ENCODE measurements around the gene NINJ1. TPM values are rescaled to one million over a fixed set of nuclear protein-coding genes. Genes with fewer than 3 reads are reported as not detected.

The NINJ1 gene
- total and polyA plus RNA-seq, 2 of the 13 experiments (the other 11 are each of a cell fraction or from before 2014, with no cell fraction given): 81.2 to 92.1 TPM

DNA sequence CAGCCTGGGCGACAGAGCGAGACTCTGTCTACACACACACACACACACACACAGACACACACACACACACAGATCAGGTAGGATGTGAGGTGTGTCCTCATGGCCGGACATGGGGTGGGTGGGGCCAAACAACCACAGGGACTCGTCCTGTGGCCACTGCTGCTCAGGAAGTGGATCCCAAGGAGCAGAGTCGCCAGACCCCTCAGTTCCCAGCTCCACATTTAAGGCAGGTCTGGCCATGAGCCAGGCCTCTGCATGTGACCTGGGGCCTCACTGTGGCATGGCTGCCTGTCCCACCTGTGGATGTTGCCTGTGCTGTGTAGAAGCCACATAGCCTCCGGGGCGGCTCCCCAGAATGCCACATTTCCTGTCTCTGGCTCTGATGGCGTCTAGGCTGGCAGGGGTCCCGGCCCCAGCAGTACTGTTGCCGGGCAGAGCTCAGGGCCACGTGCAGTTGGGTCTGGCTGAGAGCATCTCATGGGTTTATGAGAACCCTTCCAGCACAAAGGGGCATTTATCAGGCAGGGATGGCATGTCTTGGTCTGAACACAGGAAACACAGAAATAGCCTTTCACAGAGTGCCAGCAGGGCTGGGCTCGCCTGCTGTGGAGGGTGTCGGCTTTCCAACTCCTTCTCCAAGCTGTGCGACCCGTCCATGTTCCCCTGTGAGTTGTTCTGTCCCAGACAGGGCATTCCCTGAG, 9.9 kb upstream of the NINJ1 start:
- intact Hi-C loops (cut with micrococcal nuclease; ENCODE audit: unreplicated experiment) (loop anchor here (5.0 kb wide), 1 partner anchor 37 kb away; no protein-coding TSS in a partner anchor), in situ Hi-C loops (cut with HindIII; ENCODE audit: extremely low pct_ligation_motif_present, low pct_unique_long_range_greater_than_20kb) (no loop called here)
- no peak for FAIRE-seq
- BruUV-seq (replicated peaks): no TSS peak
- Histone ChIP-seq H3K4me2 (ENCODE audit: low read depth, low read length) (peak overlapping the region; percentile 67), H3K4me3 (replicated peaks in 1 of 3; ENCODE audit: insufficient read depth in 1 of 3, low read depth in 2 of 3, low read length in 3 of 3) (peak overlapping the region in 1 of 3 experiments; percentile 7; a peak in 1 of 6 replicates), H3K9ac (ENCODE audit: insufficient read depth, low read depth, low read length) (no peak overlapping the region), H3K27me3 (ENCODE audit: control insufficient read depth in 1 of 2, insufficient read depth in 2 of 2, low read length in 2 of 2) (peaks cover 0 to 1% of the 10 kb centered on the region in 2 experiments; a peak in 1 of 5 replicates), H3K79me2 (ENCODE audit: insufficient read depth, low read length) (no peaks in the 10 kb centered on the region), H3K9me3 (ENCODE audit: low read length) (no peaks in the 10 kb centered on the region), H4K20me1 (ENCODE audit: insufficient read depth, low read length) (no peaks in the 10 kb centered on the region), H3K27ac (ENCODE audit: extremely low read length, insufficient read depth, low read length) (no peak overlapping the region), H3K4me1 (ENCODE audit: insufficient read depth, low read length) (peaks cover 52% of the 10 kb centered on the region), H2AFZ (ENCODE audit: low read length) (no peak overlapping the region), H3K36me3 (replicated peaks in 1 of 2; ENCODE audit: control insufficient read depth in 1 of 2, insufficient read depth in 2 of 2, low read length in 2 of 2) (no peaks in the 10 kb centered on the region)
- ATAC-seq: peak; percentile 21; the same call in 2 of the 3 replicates
- ChIA-PET CTCF (ENCODE audit: low intra/inter-chr PET ratio, low total read pairs) (no interaction called here), POLR2A (interaction anchor here (1.0 to 3.8 kb wide), 2 partner anchors 10 to 15 kb away, joined by 3 to 34 read pairs; partner anchors contain the start of gene NINJ1)
- 26% methylated on average over 4 of the region's 15 CpGs for WGBS (ENCODE audit: low lambda C conversion rate)
- no peak for DNase-seq (ENCODE audit: low spot score)
- TF ChIP-seq HIVEP1 (CRISPR knock-in tag; IDR thresholded peaks at IDR 0.05) (no peak), ZNF549 (CRISPR knock-in tag; IDR thresholded peaks at IDR 0.05) (no peak), RFX5 (IDR thresholded peaks at IDR 0.05; ENCODE audit: low read depth, low read length) (peak; percentile 71; the same call in 1 of the 2 replicates), ATF7-NPFF (CRISPR knock-in tag; IDR thresholded peaks at IDR 0.05; ENCODE audit: low read depth) (no peak), NFIB (CRISPR knock-in tag; IDR thresholded peaks at IDR 0.05; ENCODE audit: borderline replicate concordance) (no peak), SATB2 (CRISPR knock-in tag; IDR thresholded peaks at IDR 0.05) (no peak), ZNF616 (CRISPR knock-in tag; IDR thresholded peaks at IDR 0.05; ENCODE audit: low read depth) (no peak), TBX2 (CRISPR knock-in tag; IDR thresholded peaks at IDR 0.05; ENCODE audit: borderline replicate concordance) (peak; percentile 23; the same call in 1 of the 2 replicates), ARNT (IDR thresholded peaks at IDR 0.05) (no peak), PAWR (CRISPR knock-in tag; IDR thresholded peaks at IDR 0.05; ENCODE audit: borderline replicate concordance) (no peak), HNRNPL (IDR thresholded peaks at IDR 0.05; ENCODE audit: low read depth, low read length) (0 out of 2 replicates have a peak, but pooled peaks have one; percentile 61), ZNF883 (CRISPR knock-in tag; IDR thresholded peaks at IDR 0.05; ENCODE audit: not compliant biosample characterization) (no peak), CENPX (CRISPR knock-in tag; IDR thresholded peaks at IDR 0.05) (no peak)
- TF ChIP-seq, protein P1, sequence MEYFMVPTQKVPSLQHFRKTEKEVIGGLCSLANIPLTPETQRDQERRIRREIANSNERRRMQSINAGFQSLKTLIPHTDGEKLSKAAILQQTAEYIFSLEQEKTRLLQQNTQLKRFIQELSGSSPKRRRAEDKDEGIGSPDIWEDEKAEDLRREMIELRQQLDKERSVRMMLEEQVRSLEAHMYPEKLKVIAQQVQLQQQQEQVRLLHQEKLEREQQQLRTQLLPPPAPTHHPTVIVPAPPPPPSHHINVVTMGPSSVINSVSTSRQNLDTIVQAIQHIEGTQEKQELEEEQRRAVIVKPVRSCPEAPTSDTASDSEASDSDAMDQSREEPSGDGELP (IDR thresholded peaks at IDR 0.05; ENCODE audit: borderline replicate concordance, low read depth): no peak
- TF ChIP-seq, protein P2, sequence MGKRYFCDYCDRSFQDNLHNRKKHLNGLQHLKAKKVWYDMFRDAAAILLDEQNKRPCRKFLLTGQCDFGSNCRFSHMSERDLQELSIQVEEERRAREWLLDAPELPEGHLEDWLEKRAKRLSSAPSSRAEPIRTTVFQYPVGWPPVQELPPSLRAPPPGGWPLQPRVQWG (CRISPR knock-in tag; IDR thresholded peaks at IDR 0.05; ENCODE audit: borderline replicate concordance, low read depth): no peak
- TF ChIP-seq, protein P3, sequence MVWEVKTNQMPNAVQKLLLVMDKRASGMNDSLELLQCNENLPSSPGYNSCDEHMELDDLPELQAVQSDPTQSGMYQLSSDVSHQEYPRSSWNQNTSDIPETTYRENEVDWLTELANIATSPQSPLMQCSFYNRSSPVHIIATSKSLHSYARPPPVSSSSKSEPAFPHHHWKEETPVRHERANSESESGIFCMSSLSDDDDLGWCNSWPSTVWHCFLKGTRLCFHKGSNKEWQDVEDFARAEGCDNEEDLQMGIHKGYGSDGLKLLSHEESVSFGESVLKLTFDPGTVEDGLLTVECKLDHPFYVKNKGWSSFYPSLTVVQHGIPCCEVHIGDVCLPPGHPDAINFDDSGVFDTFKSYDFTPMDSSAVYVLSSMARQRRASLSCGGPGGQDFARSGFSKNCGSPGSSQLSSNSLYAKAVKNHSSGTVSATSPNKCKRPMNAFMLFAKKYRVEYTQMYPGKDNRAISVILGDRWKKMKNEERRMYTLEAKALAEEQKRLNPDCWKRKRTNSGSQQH (CRISPR knock-in tag; IDR thresholded peaks at IDR 0.05; ENCODE audit: low read depth): no peak
- TF ChIP-seq, protein P4, sequence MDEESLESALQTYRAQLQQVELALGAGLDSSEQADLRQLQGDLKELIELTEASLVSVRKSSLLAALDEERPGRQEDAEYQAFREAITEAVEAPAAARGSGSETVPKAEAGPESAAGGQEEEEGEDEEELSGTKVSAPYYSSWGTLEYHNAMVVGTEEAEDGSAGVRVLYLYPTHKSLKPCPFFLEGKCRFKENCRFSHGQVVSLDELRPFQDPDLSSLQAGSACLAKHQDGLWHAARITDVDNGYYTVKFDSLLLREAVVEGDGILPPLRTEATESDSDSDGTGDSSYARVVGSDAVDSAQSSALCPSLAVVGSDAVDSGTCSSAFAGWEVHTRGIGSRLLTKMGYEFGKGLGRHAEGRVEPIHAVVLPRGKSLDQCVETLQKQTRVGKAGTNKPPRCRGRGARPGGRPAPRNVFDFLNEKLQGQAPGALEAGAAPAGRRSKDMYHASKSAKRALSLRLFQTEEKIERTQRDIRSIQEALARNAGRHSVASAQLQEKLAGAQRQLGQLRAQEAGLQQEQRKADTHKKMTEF (CRISPR knock-in tag; IDR thresholded peaks at IDR 0.05): no peak
- TF ChIP-seq, protein P5, sequence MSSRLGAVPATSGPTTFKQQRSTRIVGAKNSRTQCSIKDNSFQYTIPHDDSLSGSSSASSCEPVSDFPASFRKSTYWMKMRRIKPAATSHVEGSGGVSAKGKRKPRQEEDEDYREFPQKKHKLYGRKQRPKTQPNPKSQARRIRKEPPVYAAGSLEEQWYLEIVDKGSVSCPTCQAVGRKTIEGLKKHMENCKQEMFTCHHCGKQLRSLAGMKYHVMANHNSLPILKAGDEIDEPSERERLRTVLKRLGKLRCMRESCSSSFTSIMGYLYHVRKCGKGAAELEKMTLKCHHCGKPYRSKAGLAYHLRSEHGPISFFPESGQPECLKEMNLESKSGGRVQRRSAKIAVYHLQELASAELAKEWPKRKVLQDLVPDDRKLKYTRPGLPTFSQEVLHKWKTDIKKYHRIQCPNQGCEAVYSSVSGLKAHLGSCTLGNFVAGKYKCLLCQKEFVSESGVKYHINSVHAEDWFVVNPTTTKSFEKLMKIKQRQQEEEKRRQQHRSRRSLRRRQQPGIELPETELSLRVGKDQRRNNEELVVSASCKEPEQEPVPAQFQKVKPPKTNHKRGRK (CRISPR knock-in tag; IDR thresholded peaks at IDR 0.05): no peak
